ENCODE data around the gene GJB6.

DNA sequence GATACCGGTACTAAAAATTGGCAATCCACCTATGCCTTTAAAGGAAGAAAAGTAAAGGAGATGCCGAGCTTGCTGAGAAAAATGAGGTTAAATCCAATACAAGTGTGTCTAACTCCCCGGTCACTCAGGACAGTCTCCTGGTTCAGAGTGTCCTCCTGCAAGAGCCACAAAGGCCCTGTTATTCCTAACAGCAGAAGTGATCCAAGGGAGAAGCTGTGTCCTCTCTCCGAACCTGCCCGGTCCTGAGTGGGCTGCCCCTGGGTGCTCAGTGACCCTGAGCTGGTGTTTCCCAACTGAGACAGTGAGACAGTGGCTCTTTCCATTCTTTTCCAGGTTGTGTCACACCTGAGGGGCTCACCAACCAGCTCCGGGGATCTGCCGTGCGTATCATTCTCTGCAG is 4.8 kb downstream of the GJB6 start:
- TF ChIP-seq EZH2 (IDR thresholded peaks at IDR 0.05; ENCODE audit: low read depth): no peak
- TF ChIP-seq, protein P1, sequence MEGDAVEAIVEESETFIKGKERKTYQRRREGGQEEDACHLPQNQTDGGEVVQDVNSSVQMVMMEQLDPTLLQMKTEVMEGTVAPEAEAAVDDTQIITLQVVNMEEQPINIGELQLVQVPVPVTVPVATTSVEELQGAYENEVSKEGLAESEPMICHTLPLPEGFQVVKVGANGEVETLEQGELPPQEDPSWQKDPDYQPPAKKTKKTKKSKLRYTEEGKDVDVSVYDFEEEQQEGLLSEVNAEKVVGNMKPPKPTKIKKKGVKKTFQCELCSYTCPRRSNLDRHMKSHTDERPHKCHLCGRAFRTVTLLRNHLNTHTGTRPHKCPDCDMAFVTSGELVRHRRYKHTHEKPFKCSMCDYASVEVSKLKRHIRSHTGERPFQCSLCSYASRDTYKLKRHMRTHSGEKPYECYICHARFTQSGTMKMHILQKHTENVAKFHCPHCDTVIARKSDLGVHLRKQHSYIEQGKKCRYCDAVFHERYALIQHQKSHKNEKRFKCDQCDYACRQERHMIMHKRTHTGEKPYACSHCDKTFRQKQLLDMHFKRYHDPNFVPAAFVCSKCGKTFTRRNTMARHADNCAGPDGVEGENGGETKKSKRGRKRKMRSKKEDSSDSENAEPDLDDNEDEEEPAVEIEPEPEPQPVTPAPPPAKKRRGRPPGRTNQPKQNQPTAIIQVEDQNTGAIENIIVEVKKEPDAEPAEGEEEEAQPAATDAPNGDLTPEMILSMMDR (conservative IDR thresholded peaks at IDR 0.05): no peak

Measured in PC-9 (cell line).